Mesenchymal stem cell (in vitro differentiated cells and primary cell): ENCODE measurements around the gene CEL.

Source experiments
- DNase-seq: peaks from one replicate; pipeline ENCODE4 v3.0.0-alpha.2; 2013
- H2AFZ ChIP-seq: one replicate; pipeline ENCODE4 v1.6.1; 2013; ENCODE audit warnings: low read depth, mild to moderate bottlenecking, control low read depth, inconsistent platforms, low read length, moderate library complexity
- H2AK5ac ChIP-seq: 2 replicates; pipeline ENCODE4 v1.6.1; 2013; ENCODE audit warnings: low read length, moderate library complexity, mild to moderate bottlenecking, inconsistent platforms; ENCODE audit not compliant: severe bottlenecking
- H2BK120ac ChIP-seq: one replicate; pipeline ENCODE4 v1.6.1; 2013; ENCODE audit warnings: low read depth, mild to moderate bottlenecking, inconsistent platforms, low read length, moderate library complexity
- H2BK12ac ChIP-seq, 2 experiments: one replicate each; pipeline ENCODE4 v1.6.1; 2013; ENCODE audit warnings: inconsistent platforms in 2 of 2, low read length in 2 of 2, mild to moderate bottlenecking in 2 of 2, moderate library complexity in 2 of 2, control low read depth in 1 of 2
- H2BK15ac ChIP-seq: one replicate; pipeline ENCODE4 v1.6.1; 2013; ENCODE audit warnings: mild to moderate bottlenecking, low read depth, inconsistent platforms; ENCODE audit not compliant: poor library complexity, severe bottlenecking
- H2BK5ac ChIP-seq: 2 replicates; pipeline ENCODE4 v1.6.1; 2013; ENCODE audit warnings: low read depth, mild to moderate bottlenecking, low read length, control low read depth, inconsistent platforms; ENCODE audit not compliant: poor library complexity, severe bottlenecking
- H3K14ac ChIP-seq, 2 experiments: one replicate each; pipeline ENCODE4 v1.6.1; 2013; ENCODE audit warnings: inconsistent platforms in 2 of 2, low read length in 2 of 2, control low read depth in 1 of 2, mild to moderate bottlenecking in 1 of 2, moderate library complexity in 1 of 2
- H3K18ac ChIP-seq, 2 experiments: one replicate each; pipeline ENCODE4 v1.6.1; 2013; ENCODE audit warnings: inconsistent platforms in 2 of 2, low read length in 2 of 2, control low read depth in 1 of 2, low read depth in 1 of 2, mild to moderate bottlenecking in 1 of 2
- H3K23ac ChIP-seq, 2 experiments: one replicate each; pipeline ENCODE4 v1.6.1; 2013; ENCODE audit warnings: inconsistent platforms in 2 of 2, low read length in 2 of 2, mild to moderate bottlenecking in 2 of 2, moderate library complexity in 2 of 2, control low read depth in 1 of 2
- H3K27ac ChIP-seq: 2 replicates; pipeline ENCODE4 v1.5.1; 2013; ENCODE audit warnings: mild to moderate bottlenecking, moderate library complexity, low read length, control low read depth, inconsistent platforms; ENCODE audit not compliant: poor library complexity, severe bottlenecking
- H3K27me3 ChIP-seq, 2 experiments: 2 replicates each; pipeline versions ENCODE4 v1.6.1 to v1.7.0; 2013; ENCODE audit warnings: low read length in 2 of 2, mild to moderate bottlenecking in 2 of 2, moderate library complexity in 2 of 2, control low read depth in 1 of 2, inconsistent platforms in 1 of 2; ENCODE audit not compliant: control insufficient read depth in 1 of 2, insufficient read depth in 1 of 2
- H3K36me3 ChIP-seq, 2 experiments: 2 replicates each; pipeline versions ENCODE4 v1.6.1 to v1.7.0; 2013; ENCODE audit warnings: low read length in 2 of 2, control low read depth in 1 of 2, inconsistent platforms in 1 of 2, low read depth in 1 of 2, mild to moderate bottlenecking in 1 of 2; ENCODE audit not compliant: insufficient read depth in 2 of 2, control insufficient read depth in 1 of 2
- H3K4ac ChIP-seq, 2 experiments: one replicate each; pipeline ENCODE4 v1.6.1; 2013; ENCODE audit warnings: inconsistent platforms in 2 of 2, low read length in 2 of 2, mild to moderate bottlenecking in 2 of 2, moderate library complexity in 2 of 2, control low read depth in 1 of 2, low read depth in 1 of 2
- H3K4me1 ChIP-seq: 2 replicates; pipeline ENCODE4 v1.6.1; 2013; ENCODE audit warnings: low read depth, low read length, control low read depth; ENCODE audit not compliant: control insufficient read depth, insufficient read depth
- H3K4me2 ChIP-seq: 2 replicates; pipeline ENCODE4 v1.6.1; 2013; ENCODE audit warnings: low read length, mild to moderate bottlenecking, inconsistent platforms; ENCODE audit not compliant: poor library complexity, severe bottlenecking
- H3K4me3 ChIP-seq, 2 experiments: 2 replicates each; pipeline versions ENCODE4 v1.5.1 to v1.7.0; 2013; ENCODE audit warnings: low read length in 2 of 2, mild to moderate bottlenecking in 2 of 2, control low read depth in 1 of 2, low read depth in 1 of 2; ENCODE audit not compliant: insufficient read depth in 1 of 2
- H3K79me1 ChIP-seq: replicated peaks from 2 replicates; pipeline ENCODE4 v1.6.1; 2013; ENCODE audit warnings: mild to moderate bottlenecking, control low read depth, low read length, inconsistent platforms; ENCODE audit not compliant: poor library complexity, severe bottlenecking
- H3K9ac ChIP-seq: 2 replicates; pipeline ENCODE4 v1.7.0; 2013; ENCODE audit warnings: mild to moderate bottlenecking, low read length, moderate library complexity
- H3K9me3 ChIP-seq: 2 replicates; pipeline ENCODE4 v1.7.0; 2013; ENCODE audit warnings: mild to moderate bottlenecking, low read length; ENCODE audit not compliant: control insufficient read depth
- H4K8ac ChIP-seq: one replicate; pipeline ENCODE4 v1.6.1; 2013; ENCODE audit warnings: inconsistent platforms, mild to moderate bottlenecking, low read length, moderate library complexity
- H4K91ac ChIP-seq: one replicate; pipeline ENCODE4 v1.6.1; 2013; ENCODE audit warnings: mild to moderate bottlenecking, low read length, inconsistent platforms
- WGBS: methylation state at CpG from one replicate; pipeline ENCODE4 v1.1.7; 2013; ENCODE audit warnings: mixed read lengths; 5-methylcytosine and 5-hydroxymethylcytosine counted together

Gene CEL

GRCh38 chr9:133054194-133054890, 7.4 kb upstream of the CEL start:
- no peak overlapping the region for H3K14ac ChIP-seq
- H3K23ac ChIP-seq, result no peak overlapping the region
- no peak overlapping the region for H3K18ac ChIP-seq
- peak overlapping the region; percentile 49 for H2AK5ac ChIP-seq
- H2BK120ac ChIP-seq, result no peak overlapping the region
- peak overlapping the region; percentile 22 for H3K27ac ChIP-seq
- WGBS, result 95% methylated on average over 23 of the region's 24 CpGs
- no peak overlapping the region for H3K4me3 ChIP-seq
- DNase-seq, result no peak
- peaks cover 69 to 83% of the 10 kb centered on the region in 2 experiments for H3K36me3 ChIP-seq
- no peak overlapping the region for H3K4ac ChIP-seq
- no peak overlapping the region for H2AFZ ChIP-seq
- H2BK5ac ChIP-seq, result no peak overlapping the region
- no peak overlapping the region for H2BK15ac ChIP-seq
- no peak overlapping the region for H3K4me2 ChIP-seq
- no peak overlapping the region for H4K8ac ChIP-seq
- peaks cover 55% of the 10 kb centered on the region for H3K4me1 ChIP-seq
- H3K9ac ChIP-seq, result no peak overlapping the region
- no peaks in the 10 kb centered on the region for H3K27me3 ChIP-seq
- H2BK12ac ChIP-seq, result no peak overlapping the region
- H3K9me3 ChIP-seq, result no peaks in the 10 kb centered on the region
- H4K91ac ChIP-seq, result no peak overlapping the region
- H3K79me1 ChIP-seq, result peaks cover 10% of the 10 kb centered on the region

- H3K14ac ChIP-seq, result no peak overlapping the region
- H3K4ac ChIP-seq, result no peak overlapping the region
- no peak overlapping the region for H3K4me3 ChIP-seq
- H2AK5ac ChIP-seq, result peak overlapping the region; percentile 49
- no peak overlapping the region for H2BK120ac ChIP-seq
- peaks cover 69 to 77% of the 10 kb centered on the region in 2 experiments for H3K36me3 ChIP-seq
- no peak overlapping the region for H4K8ac ChIP-seq
- H3K23ac ChIP-seq, result no peak overlapping the region
- no peak overlapping the region for H4K91ac ChIP-seq
- H3K27ac ChIP-seq, result peak overlapping the region; percentile 60
- peak overlapping the region; percentile 5 for H3K4me2 ChIP-seq
- H3K4me1 ChIP-seq, result peaks cover 55% of the 10 kb centered on the region
- peaks cover 10% of the 10 kb centered on the region for H3K79me1 ChIP-seq
- no peak overlapping the region for H2AFZ ChIP-seq
- no peak overlapping the region for H2BK5ac ChIP-seq
- DNase-seq, result no peak
- H2BK12ac ChIP-seq, result no peak overlapping the region
- H3K27me3 ChIP-seq, result no peaks in the 10 kb centered on the region
- no peak overlapping the region for H3K9ac ChIP-seq
- H2BK15ac ChIP-seq, result no peak overlapping the region
- 92% methylated on average over 16 of the region's 16 CpGs for WGBS
- no peak overlapping the region for H3K18ac ChIP-seq
- no peaks in the 10 kb centered on the region for H3K9me3 ChIP-seq
These were observed 6.8 kb upstream of the CEL start for GRCh38 chr9:133054966-133055365.

GRCh38 chr9:133055788-133056420, 5.9 kb upstream of the CEL start:
- Histone ChIP-seq H2BK120ac (no peak overlapping the region), H2BK5ac (peak overlapping the region; percentile 36), H2BK15ac (no peak overlapping the region), H3K9me3 (no peaks in the 10 kb centered on the region), H3K27me3 (no peaks in the 10 kb centered on the region), H3K4me3 (no peak overlapping the region), H3K4ac (no peak overlapping the region), H3K4me1 (peaks cover 50% of the 10 kb centered on the region), H3K18ac (no peak overlapping the region), H3K4me2 (no peak overlapping the region), H3K36me3 (peaks cover 69% of the 10 kb centered on the region in 2 experiments), H3K9ac (no peak overlapping the region), H2AFZ (no peak overlapping the region), H4K91ac (no peak overlapping the region), H3K79me1 (peaks cover 10% of the 10 kb centered on the region), H2AK5ac (peak overlapping the region; percentile 24), H3K14ac (no peak overlapping the region), H3K23ac (no peak overlapping the region), H3K27ac (peak overlapping the region; percentile 2), H4K8ac (no peak overlapping the region), H2BK12ac (no peak overlapping the region)
- WGBS, result 97% methylated on average over 16 of the region's 17 CpGs
- DNase-seq, result no peak

GRCh38 chr9:133056533-133056932, 5.2 kb upstream of the CEL start:
- Histone ChIP-seq H3K4me2 (no peak overlapping the region), H2AFZ (no peak overlapping the region), H3K36me3 (peaks cover 63% of the 10 kb centered on the region in 2 experiments), H3K23ac (no peak overlapping the region), H2AK5ac (peak overlapping the region; percentile 24), H2BK5ac (no peak overlapping the region), H3K79me1 (peaks cover 9% of the 10 kb centered on the region), H3K9me3 (no peaks in the 10 kb centered on the region), H3K4me1 (peaks cover 51% of the 10 kb centered on the region), H2BK12ac (no peak overlapping the region), H3K27me3 (no peaks in the 10 kb centered on the region), H3K27ac (no peak overlapping the region), H4K8ac (no peak overlapping the region), H2BK15ac (no peak overlapping the region), H3K18ac (no peak overlapping the region), H2BK120ac (no peak overlapping the region), H3K4me3 (no peak overlapping the region), H3K14ac (no peak overlapping the region), H3K4ac (no peak overlapping the region), H3K9ac (no peak overlapping the region), H4K91ac (no peak overlapping the region)
- DNase-seq, result no peak
- WGBS, result 96% methylated on average over 13 of the region's 13 CpGs
